GM19099 (cell line): Measurements from ENCODE around the gene LRRC3.

ENCODE experiments used
- POLR2A ChIP-seq: IDR thresholded peaks from 3 replicates; pipeline ENCODE4 v1.6.1; 2011; ENCODE audit warnings: low read depth; ENCODE audit not compliant: insufficient read length; ENCODE audit errors: extremely low read depth

LRRC3 gene

GRCh38 chr21:44421901-44422840 is 33.1 kb upstream of the LRRC3 start:
- no peak for TF ChIP-seq POLR2A

- no peak for TF ChIP-seq POLR2A
Measured at GRCh38 chr21:44423312-44423821, 31.9 kb upstream of the LRRC3 start.

- TF ChIP-seq POLR2A = no peak
Measured at GRCh38 chr21:44423941-44424607, 31.2 kb upstream of the LRRC3 start.

GRCh38 chr21:44424608-44425306 is 30.6 kb upstream of the LRRC3 start:
- no peak for TF ChIP-seq POLR2A

- peak; percentile 27 for TF ChIP-seq POLR2A
Measured at GRCh38 chr21:44425307-44425894, 29.9 kb upstream of the LRRC3 start.

GRCh38 chr21:44425895-44426662 is 29.2 kb upstream of the LRRC3 start:
- TF ChIP-seq POLR2A = no peak

GRCh38 chr21:44426663-44427191 is 28.6 kb upstream of the LRRC3 start:
- no peak for TF ChIP-seq POLR2A

GRCh38 chr21:44427241-44428120 is 27.8 kb upstream of the LRRC3 start:
- no peak for TF ChIP-seq POLR2A

- no peak for TF ChIP-seq POLR2A
Measured at GRCh38 chr21:44428281-44428960, 26.9 kb upstream of the LRRC3 start.

GRCh38 chr21:44429894-44430293 is 25.4 kb upstream of the LRRC3 start:
- no peak for TF ChIP-seq POLR2A

- no peak for TF ChIP-seq POLR2A
Measured at GRCh38 chr21:44431300-44431699, 24.0 kb upstream of the LRRC3 start.
